Measurements from ENCODE around the gene KRR1. TPM values are rescaled to one million over a fixed set of nuclear protein-coding genes. Genes with fewer than 3 reads are reported as not detected.
A peak's percentile ranks its signal among the peaks of the same experiment; 100 is the strongest.

The KRR1 gene
- total RNA-seq, 1 experiment from 2014 or later: 73.2 TPM

- BruUV-seq (replicated peaks): no TSS peak
- no peak overlapping the region for H3K4me3 Mint-ChIP-seq (ENCODE audit: unreplicated experiment)
- Histone ChIP-seq H3K27me3 (replicated peaks; ENCODE audit: control insufficient read depth, insufficient read depth, low read length) (no peaks in the 10 kb centered on the region), H3K36me3 (ENCODE audit: control insufficient read depth, insufficient read depth, low read length) (no peaks in the 10 kb centered on the region), H3K4me1 (peaks cover 29% of the 10 kb centered on the region), H3K4me3 (ENCODE audit: low read depth, low read length) (no peak overlapping the region), H3K9me3 (no peaks in the 10 kb centered on the region)
- no peaks in the 10 kb centered on the region for H3K27me3 Mint-ChIP-seq (ENCODE audit: insufficient read depth, unreplicated experiment)
- DNase-seq: no peak
- H3K9me3 Mint-ChIP-seq (ENCODE audit: unreplicated experiment): no peaks in the 10 kb centered on the region
- no peak overlapping the region for H3K27ac Mint-ChIP-seq (ENCODE audit: unreplicated experiment)
- ChIA-PET POLR2A (no interaction called here), CTCF (no interaction called here)
- TF ChIP-seq, protein P1, sequence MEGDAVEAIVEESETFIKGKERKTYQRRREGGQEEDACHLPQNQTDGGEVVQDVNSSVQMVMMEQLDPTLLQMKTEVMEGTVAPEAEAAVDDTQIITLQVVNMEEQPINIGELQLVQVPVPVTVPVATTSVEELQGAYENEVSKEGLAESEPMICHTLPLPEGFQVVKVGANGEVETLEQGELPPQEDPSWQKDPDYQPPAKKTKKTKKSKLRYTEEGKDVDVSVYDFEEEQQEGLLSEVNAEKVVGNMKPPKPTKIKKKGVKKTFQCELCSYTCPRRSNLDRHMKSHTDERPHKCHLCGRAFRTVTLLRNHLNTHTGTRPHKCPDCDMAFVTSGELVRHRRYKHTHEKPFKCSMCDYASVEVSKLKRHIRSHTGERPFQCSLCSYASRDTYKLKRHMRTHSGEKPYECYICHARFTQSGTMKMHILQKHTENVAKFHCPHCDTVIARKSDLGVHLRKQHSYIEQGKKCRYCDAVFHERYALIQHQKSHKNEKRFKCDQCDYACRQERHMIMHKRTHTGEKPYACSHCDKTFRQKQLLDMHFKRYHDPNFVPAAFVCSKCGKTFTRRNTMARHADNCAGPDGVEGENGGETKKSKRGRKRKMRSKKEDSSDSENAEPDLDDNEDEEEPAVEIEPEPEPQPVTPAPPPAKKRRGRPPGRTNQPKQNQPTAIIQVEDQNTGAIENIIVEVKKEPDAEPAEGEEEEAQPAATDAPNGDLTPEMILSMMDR (IDR thresholded peaks at IDR 0.05; ENCODE audit: insufficient read depth in 1 of 2, low read depth in 1 of 2, low read length in 1 of 2, severe bottlenecking in 1 of 2, unreplicated experiment in 1 of 2): no peak
- intact Hi-C loops (cut with micrococcal nuclease; ENCODE audit: unreplicated experiment): no loop called here
- no peaks in the 10 kb centered on the region for H3K36me3 Mint-ChIP-seq (ENCODE audit: insufficient read depth, unreplicated experiment)
- peaks cover 17% of the 10 kb centered on the region for H3K4me1 Mint-ChIP-seq (ENCODE audit: low read depth, unreplicated experiment)
Observed at GRCh38 chr12:75549989-75550388, 38.6 kb upstream of the KRR1 start.

GRCh38 chr12:75548879-75549278 lies 37.5 kb upstream of the KRR1 start:
- Mint-ChIP-seq H3K4me1 (ENCODE audit: low read depth, unreplicated experiment) (peaks cover 10% of the 10 kb centered on the region), H3K27me3 (ENCODE audit: insufficient read depth, unreplicated experiment) (no peaks in the 10 kb centered on the region), H3K9me3 (ENCODE audit: unreplicated experiment) (no peaks in the 10 kb centered on the region), H3K36me3 (ENCODE audit: insufficient read depth, unreplicated experiment) (no peaks in the 10 kb centered on the region), H3K27ac (ENCODE audit: unreplicated experiment) (no peak overlapping the region), H3K4me3 (ENCODE audit: unreplicated experiment) (no peak overlapping the region)
- BruUV-seq (replicated peaks): no TSS peak
- ChIA-PET CTCF (no interaction called here), POLR2A (no interaction called here)
- no peaks in the 10 kb centered on the region for H3K36me3 ChIP-seq (ENCODE audit: control insufficient read depth, insufficient read depth, low read length)
- H3K27me3 ChIP-seq (replicated peaks; ENCODE audit: control insufficient read depth, insufficient read depth, low read length): no peaks in the 10 kb centered on the region
- TF ChIP-seq, protein P1 (IDR thresholded peaks at IDR 0.05; ENCODE audit: insufficient read depth in 1 of 2, low read depth in 1 of 2, low read length in 1 of 2, severe bottlenecking in 1 of 2, unreplicated experiment in 1 of 2): no peak
- no peaks in the 10 kb centered on the region for H3K9me3 ChIP-seq
- peaks cover 20% of the 10 kb centered on the region for H3K4me1 ChIP-seq
- no peak overlapping the region for H3K4me3 ChIP-seq (ENCODE audit: low read depth, low read length)
- intact Hi-C loops (cut with micrococcal nuclease; ENCODE audit: unreplicated experiment): no loop called here
- DNase-seq: peak in 1 of 2 experiments; percentile 46

DNA sequence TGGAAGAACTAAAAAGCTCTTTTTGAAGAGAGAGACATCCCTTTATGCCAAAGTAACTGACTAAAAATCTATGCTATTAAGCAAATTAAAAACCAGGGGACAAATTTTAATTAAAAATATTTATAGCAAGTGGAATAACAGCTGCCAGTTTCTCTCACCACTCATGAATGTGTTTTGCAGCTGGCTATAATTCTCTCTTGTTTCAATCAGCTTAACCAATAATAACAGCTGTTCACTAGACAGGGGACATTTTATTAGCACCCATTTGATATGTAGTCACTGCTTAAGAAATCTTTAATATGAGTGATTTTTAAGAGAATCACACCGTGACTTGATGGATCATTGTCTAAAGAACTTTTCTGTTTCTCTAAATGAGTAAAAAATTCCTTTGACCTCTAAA lies 34.2 kb upstream of the KRR1 start:
- no peaks in the 10 kb centered on the region for H3K36me3 ChIP-seq (ENCODE audit: control insufficient read depth, insufficient read depth, low read length)
- no peaks in the 10 kb centered on the region for H3K9me3 Mint-ChIP-seq (ENCODE audit: unreplicated experiment)
- intact Hi-C loops (cut with micrococcal nuclease; ENCODE audit: unreplicated experiment): no loop called here
- ChIA-PET CTCF (no interaction called here), POLR2A (no interaction called here)
- no TSS peak for BruUV-seq (replicated peaks)
- H3K27ac Mint-ChIP-seq (ENCODE audit: unreplicated experiment): no peak overlapping the region
- H3K4me3 ChIP-seq (ENCODE audit: low read depth, low read length): no peak overlapping the region
- H3K4me1 ChIP-seq: peaks cover 12% of the 10 kb centered on the region
- no peaks in the 10 kb centered on the region for H3K27me3 ChIP-seq (replicated peaks; ENCODE audit: control insufficient read depth, insufficient read depth, low read length)
- H3K9me3 ChIP-seq: no peaks in the 10 kb centered on the region
- H3K4me3 Mint-ChIP-seq (ENCODE audit: unreplicated experiment): no peak overlapping the region
- H3K36me3 Mint-ChIP-seq (ENCODE audit: insufficient read depth, unreplicated experiment): no peaks in the 10 kb centered on the region
- H3K4me1 Mint-ChIP-seq (ENCODE audit: low read depth, unreplicated experiment): no peaks in the 10 kb centered on the region
- H3K27me3 Mint-ChIP-seq (ENCODE audit: insufficient read depth, unreplicated experiment): no peaks in the 10 kb centered on the region
- TF ChIP-seq, protein P1 (IDR thresholded peaks at IDR 0.05; ENCODE audit: insufficient read depth in 1 of 2, low read depth in 1 of 2, low read length in 1 of 2, severe bottlenecking in 1 of 2, unreplicated experiment in 1 of 2): no peak
- no peak for DNase-seq
